SU-DHL-6 (cell line): ENCODE results near the gene LAMA2.

Source experiments
- CTCF ChIP-seq: fragments of 200-600 bp; sonication (generic); IDR thresholded peaks from one replicate; pipeline ENCODE4 v1.5.1; 2017; ENCODE audit warnings: antibody characterized with exemption, mild to moderate bottlenecking, low read length, moderate library complexity; ENCODE audit not compliant: insufficient read depth, poor library complexity, severe bottlenecking
- EZH2phosphoT487 ChIP-seq: fragments of 200-600 bp; sonication (generic), shearing (Covaris generic); conservative IDR thresholded peaks from 2 replicates; pipeline ENCODE4 v1.6.1; 2018; ENCODE audit warnings: mild to moderate bottlenecking, antibody characterized with exemption, low read length, moderate library complexity, mixed read lengths

DNA sequence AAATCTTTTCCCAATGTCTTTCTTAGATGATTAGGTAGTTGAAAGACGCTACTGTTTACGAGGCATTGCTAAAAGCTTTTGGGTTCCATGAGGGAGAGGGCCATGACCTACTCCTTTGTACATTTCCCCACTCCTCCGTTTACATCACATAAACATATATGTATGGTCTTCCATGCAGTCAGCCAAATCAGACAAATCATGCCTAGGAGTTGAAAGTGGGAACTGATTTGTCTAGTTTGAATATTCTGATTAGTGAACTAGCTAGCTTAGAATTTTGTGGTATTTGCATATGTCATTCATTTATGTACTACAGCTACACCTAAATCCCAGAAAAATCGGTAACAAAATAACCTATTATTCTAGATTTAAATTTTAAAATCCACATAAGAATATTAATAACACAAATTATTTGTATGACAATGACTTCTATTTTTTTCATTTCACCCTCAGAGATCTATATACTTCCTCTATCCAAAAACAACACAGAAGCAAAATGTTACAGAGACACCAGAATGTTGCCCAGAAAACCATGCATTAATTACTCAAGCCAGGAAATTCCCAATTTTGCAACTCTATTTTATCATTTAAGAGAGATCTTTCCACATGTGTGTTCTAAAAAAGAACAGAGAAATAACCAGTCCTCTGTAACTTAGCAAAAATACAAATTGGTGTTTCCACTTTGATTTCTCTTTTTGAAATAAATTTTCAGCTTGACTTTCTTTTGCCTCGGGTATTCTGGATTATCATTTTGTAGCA, 231.9 kb downstream of the LAMA2 start:
- TF ChIP-seq CTCF (no peak), EZH2phosphoT487 (no peak)
